ENCODE data around the gene MYPN. TPM values are rescaled to one million over a fixed set of nuclear protein-coding genes. Genes with fewer than 3 reads are reported as not detected.
"Not testable (repeated sequence)": the region's sequence is repeated elsewhere in the genome, so short reads cannot be mapped to it uniquely, and the experiment has no call there.

The MYPN gene
- total and polyA plus RNA-seq, 4 donors = 0.01 to 0.08 (median 0.03) TPM; not detected in 1

DNA sequence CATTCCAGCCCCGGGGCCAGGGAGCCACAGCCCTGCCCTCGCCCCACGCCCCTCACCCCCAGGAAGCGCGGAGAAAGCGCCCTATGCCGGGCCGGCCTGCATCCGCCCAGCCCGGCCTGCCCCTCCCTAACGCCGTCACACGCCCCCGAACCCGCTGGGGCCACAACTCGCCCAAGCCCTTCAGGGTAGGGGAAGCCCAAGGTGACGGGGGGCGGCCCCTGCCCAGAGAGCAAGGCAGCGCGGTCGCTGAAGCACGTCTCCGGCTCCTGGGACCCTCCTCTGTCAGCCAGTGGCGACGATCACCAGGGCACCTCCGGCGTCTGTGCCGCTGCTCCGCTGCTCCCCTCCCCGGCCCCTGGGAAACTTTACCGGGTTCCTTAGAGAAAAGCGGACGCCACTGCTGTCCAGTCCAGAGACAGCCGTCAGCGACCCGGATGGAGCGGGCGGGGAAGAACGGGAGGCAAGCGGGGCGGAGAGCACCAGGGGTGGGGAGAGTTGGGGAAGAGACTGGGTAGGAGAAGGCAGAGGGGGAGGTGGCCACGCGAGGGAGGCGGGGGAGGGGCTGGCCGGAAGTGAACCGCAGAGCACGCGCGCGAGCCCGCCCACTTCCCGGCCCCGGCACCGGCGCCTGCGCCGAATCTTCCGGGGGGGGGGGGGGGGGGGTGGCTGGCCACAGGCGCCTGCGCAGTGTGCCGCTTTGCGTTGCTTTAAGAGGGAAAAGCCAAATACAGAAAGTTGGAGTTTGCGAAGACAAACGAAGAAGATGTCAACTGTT, 34.3 kb upstream of the MYPN start, which contains the start of gene HERC4 (continued):
- TF ChIP-seq, protein P1, sequence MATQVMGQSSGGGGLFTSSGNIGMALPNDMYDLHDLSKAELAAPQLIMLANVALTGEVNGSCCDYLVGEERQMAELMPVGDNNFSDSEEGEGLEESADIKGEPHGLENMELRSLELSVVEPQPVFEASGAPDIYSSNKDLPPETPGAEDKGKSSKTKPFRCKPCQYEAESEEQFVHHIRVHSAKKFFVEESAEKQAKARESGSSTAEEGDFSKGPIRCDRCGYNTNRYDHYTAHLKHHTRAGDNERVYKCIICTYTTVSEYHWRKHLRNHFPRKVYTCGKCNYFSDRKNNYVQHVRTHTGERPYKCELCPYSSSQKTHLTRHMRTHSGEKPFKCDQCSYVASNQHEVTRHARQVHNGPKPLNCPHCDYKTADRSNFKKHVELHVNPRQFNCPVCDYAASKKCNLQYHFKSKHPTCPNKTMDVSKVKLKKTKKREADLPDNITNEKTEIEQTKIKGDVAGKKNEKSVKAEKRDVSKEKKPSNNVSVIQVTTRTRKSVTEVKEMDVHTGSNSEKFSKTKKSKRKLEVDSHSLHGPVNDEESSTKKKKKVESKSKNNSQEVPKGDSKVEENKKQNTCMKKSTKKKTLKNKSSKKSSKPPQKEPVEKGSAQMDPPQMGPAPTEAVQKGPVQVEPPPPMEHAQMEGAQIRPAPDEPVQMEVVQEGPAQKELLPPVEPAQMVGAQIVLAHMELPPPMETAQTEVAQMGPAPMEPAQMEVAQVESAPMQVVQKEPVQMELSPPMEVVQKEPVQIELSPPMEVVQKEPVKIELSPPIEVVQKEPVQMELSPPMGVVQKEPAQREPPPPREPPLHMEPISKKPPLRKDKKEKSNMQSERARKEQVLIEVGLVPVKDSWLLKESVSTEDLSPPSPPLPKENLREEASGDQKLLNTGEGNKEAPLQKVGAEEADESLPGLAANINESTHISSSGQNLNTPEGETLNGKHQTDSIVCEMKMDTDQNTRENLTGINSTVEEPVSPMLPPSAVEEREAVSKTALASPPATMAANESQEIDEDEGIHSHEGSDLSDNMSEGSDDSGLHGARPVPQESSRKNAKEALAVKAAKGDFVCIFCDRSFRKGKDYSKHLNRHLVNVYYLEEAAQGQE (IDR thresholded peaks at IDR 0.05) = peak; percentile 91
- peak; percentile 32 for TF ChIP-seq MAX (IDR thresholded peaks at IDR 0.05)
- TF ChIP-seq YY1 (IDR thresholded peaks at IDR 0.05) = peak; percentile 79

- Histone ChIP-seq H3K36me3 (ENCODE audit: control insufficient read depth in 4 of 4, insufficient read depth in 3 of 4, low read depth in 1 of 4, low read length in 3 of 4) (no peaks in the 10 kb centered on the region), H3K27ac (ENCODE audit: low read depth in 1 of 2, low read length in 2 of 2) (peak overlapping the region; percentile 15 to 65), H3K4me3 (ENCODE audit: low read depth in 1 of 3, low read length in 3 of 3) (peak overlapping the region; percentile 10 to 72 (median 26)), H3K9ac (ENCODE audit: low read depth in 1 of 2, low read length in 2 of 2) (peak overlapping the region; percentile 8 to 53), H3K4me1 (ENCODE audit: control insufficient read depth in 4 of 4, insufficient read depth in 4 of 4, low read length in 3 of 4) (peaks cover 0 to 16% (median 9%) of the 10 kb centered on the region in 4 donors), H3K27me3 (ENCODE audit: control insufficient read depth in 4 of 4, insufficient read depth in 4 of 4, low read length in 3 of 4) (no peaks in the 10 kb centered on the region), H3K9me3 (ENCODE audit: control insufficient read depth in 4 of 4, low read length in 3 of 4) (no peaks in the 10 kb centered on the region)
- DNase-seq (ENCODE audit: low spot score) = no peak
- 33% methylated on average over 3 of the region's 3 CpGs for WGBS
- no peak for TF ChIP-seq GABPA (IDR thresholded peaks at IDR 0.05 in 1 of 2, conservative IDR thresholded peaks at IDR 0.05 in 1 of 2)
- TF ChIP-seq HNF4A (conservative IDR thresholded peaks at IDR 0.05) = no peak
- TF ChIP-seq CTCF (IDR thresholded peaks at IDR 0.05; ENCODE audit: low read depth, low read length, missing input control) = no peak
- TF ChIP-seq NR2F2 (IDR thresholded peaks at IDR 0.05) = no peak
- no peak for TF ChIP-seq TAF1 (conservative IDR thresholded peaks at IDR 0.05)
- no peak for TF ChIP-seq SP1 (IDR thresholded peaks at IDR 0.05)
- TF ChIP-seq, protein P2, sequence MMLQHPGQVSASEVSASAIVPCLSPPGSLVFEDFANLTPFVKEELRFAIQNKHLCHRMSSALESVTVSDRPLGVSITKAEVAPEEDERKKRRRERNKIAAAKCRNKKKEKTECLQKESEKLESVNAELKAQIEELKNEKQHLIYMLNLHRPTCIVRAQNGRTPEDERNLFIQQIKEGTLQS (IDR thresholded peaks at IDR 0.05) = no peak
- TF ChIP-seq, protein P1 (IDR thresholded peaks at IDR 0.05) = no peak
- no peak for TF ChIP-seq RXRA (IDR thresholded peaks at IDR 0.05)
- no peak for TF ChIP-seq EGR1 (IDR thresholded peaks at IDR 0.05; ENCODE audit: low read depth in 2 of 2)
- TF ChIP-seq YY1 (IDR thresholded peaks at IDR 0.05) = no peak
- no peak for TF ChIP-seq MAX (IDR thresholded peaks at IDR 0.05)
- TF ChIP-seq HNF4G (IDR thresholded peaks at IDR 0.05) = no peak
- TF ChIP-seq JUND (IDR thresholded peaks at IDR 0.05) = no peak
- TF ChIP-seq FOXA1 (IDR thresholded peaks at IDR 0.05) = no peak
- no peak for TF ChIP-seq RAD21 (IDR thresholded peaks at IDR 0.05)
- TF ChIP-seq ZBTB33 (IDR thresholded peaks at IDR 0.05) = no peak
- no peak for TF ChIP-seq FOXA2 (IDR thresholded peaks at IDR 0.05)
These were observed 33.7 kb upstream of the MYPN start for GRCh38 chr10:68075550-68076004.

DNA sequence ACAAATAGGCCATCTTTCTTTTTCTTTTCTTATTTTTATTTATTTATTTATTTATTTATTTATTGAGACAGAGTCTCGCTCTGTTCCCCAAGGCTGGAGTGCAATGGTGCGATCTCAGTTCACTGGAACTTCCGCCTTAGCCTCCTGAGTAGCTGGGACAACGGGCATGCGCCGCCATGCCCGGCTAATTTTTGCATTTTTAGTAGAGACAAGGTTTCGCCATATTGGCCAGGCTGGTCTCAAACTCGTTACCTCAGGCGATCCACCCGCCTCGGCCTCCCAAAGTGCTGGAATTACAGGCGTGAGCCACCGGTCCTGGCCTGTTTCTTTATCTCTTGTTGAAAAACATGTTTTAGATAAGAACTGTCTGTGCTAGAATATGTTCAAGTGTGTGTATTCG, 33.2 kb upstream of the MYPN start:
- not testable (repeated sequence) for H3K36me3 ChIP-seq (ENCODE audit: control insufficient read depth in 4 of 4, insufficient read depth in 3 of 4, low read depth in 1 of 4, low read length in 3 of 4); DNase-seq (ENCODE audit: low spot score); H3K27ac ChIP-seq (ENCODE audit: low read depth in 1 of 2, low read length in 2 of 2); H3K9me3 ChIP-seq (ENCODE audit: control insufficient read depth in 4 of 4, low read length in 3 of 4); H3K4me3 ChIP-seq (ENCODE audit: low read depth in 1 of 3, low read length in 3 of 3); H3K27me3 ChIP-seq (ENCODE audit: control insufficient read depth in 4 of 4, insufficient read depth in 4 of 4, low read length in 3 of 4); H3K9ac ChIP-seq (ENCODE audit: low read depth in 1 of 2, low read length in 2 of 2)
- 96% methylated on average over 15 of the region's 15 CpGs for WGBS
- peaks cover 0 to 16% (median 8%) of the 10 kb centered on the region in 4 donors for H3K4me1 ChIP-seq (ENCODE audit: control insufficient read depth in 4 of 4, insufficient read depth in 4 of 4, low read length in 3 of 4)
